NB4 (cell line): Measurements from ENCODE around the gene ADAP2.

Source experiments
- POLR2A ChIP-seq: IDR thresholded peaks from 2 replicates; pipeline ENCODE4 v1.6.1; 2011; ENCODE audit warnings: mild to moderate bottlenecking; ENCODE audit not compliant: insufficient read length; ENCODE audit errors: extremely low read depth
- TF ChIP-seq, protein P1 (sequence below): IDR thresholded peaks from one replicate; pipeline ENCODE4 v1.5.1; 2012; ENCODE audit warnings: low read depth, low read length
- TF ChIP-seq, protein P2 (sequence below): IDR thresholded peaks from 2 replicates; pipeline ENCODE4 v1.6.1; 2011; ENCODE audit warnings: low read depth, low read length

DNA sequence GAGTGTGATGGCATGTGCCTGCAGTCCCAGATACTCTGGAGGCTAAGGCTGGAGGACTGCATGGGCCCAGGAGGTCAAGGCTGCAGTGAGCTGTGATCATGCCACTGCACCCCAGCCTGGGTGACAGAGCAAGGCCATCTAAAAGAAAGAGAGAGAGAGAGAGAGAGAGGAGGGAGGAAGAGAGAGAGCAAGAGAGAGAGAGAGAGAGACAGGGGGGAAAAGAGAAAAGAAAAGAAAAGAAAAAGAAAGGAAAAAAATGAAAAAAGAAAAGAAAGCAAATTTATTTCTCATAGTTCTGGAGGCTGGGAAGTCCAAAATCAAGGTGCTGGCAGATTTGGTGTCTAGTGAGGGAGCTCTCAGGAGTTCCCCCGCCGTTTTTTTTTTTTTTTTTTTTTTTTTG, 82.4 kb downstream of the ADAP2 start:
- TF ChIP-seq POLR2A: no peak
- TF ChIP-seq, protein P1, sequence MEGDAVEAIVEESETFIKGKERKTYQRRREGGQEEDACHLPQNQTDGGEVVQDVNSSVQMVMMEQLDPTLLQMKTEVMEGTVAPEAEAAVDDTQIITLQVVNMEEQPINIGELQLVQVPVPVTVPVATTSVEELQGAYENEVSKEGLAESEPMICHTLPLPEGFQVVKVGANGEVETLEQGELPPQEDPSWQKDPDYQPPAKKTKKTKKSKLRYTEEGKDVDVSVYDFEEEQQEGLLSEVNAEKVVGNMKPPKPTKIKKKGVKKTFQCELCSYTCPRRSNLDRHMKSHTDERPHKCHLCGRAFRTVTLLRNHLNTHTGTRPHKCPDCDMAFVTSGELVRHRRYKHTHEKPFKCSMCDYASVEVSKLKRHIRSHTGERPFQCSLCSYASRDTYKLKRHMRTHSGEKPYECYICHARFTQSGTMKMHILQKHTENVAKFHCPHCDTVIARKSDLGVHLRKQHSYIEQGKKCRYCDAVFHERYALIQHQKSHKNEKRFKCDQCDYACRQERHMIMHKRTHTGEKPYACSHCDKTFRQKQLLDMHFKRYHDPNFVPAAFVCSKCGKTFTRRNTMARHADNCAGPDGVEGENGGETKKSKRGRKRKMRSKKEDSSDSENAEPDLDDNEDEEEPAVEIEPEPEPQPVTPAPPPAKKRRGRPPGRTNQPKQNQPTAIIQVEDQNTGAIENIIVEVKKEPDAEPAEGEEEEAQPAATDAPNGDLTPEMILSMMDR: no peak
- TF ChIP-seq, protein P2, sequence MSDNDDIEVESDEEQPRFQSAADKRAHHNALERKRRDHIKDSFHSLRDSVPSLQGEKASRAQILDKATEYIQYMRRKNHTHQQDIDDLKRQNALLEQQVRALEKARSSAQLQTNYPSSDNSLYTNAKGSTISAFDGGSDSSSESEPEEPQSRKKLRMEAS: no peak
